Right lobe of liver (tissue), 4 donors: ENCODE measurements around the gene RPL36AL.
"Not testable (repeated sequence)": the region's sequence is repeated elsewhere in the genome, so short reads cannot be mapped to it uniquely, and the experiment has no call there.

Experiments used
- CTCF ChIP-seq, 4 donors: fragments of 200-600 bp in 3 of 4; fragments of 450-650 bp in 1 of 4; IDR thresholded peaks; one replicate each; pipeline versions ENCODE4 v1.5.1 to v1.8.0; 2016 to 2022; ENCODE audit warnings: antibody characterized with exemption in 4 of 4, mild to moderate bottlenecking in 2 of 4
- POLR2A ChIP-seq: fragments of 450-650 bp; IDR thresholded peaks from one replicate; pipeline ENCODE4 v1.6.1; 2017; ENCODE audit warnings: antibody characterized with exemption, mild to moderate bottlenecking
- donor health status: DM: no; HTN: no; CAD: no.
- donor health status: DM: no; HTN: no; CAD: no.
- donor health status: DM: no; HTN: yes; CAD: no.

DNA sequence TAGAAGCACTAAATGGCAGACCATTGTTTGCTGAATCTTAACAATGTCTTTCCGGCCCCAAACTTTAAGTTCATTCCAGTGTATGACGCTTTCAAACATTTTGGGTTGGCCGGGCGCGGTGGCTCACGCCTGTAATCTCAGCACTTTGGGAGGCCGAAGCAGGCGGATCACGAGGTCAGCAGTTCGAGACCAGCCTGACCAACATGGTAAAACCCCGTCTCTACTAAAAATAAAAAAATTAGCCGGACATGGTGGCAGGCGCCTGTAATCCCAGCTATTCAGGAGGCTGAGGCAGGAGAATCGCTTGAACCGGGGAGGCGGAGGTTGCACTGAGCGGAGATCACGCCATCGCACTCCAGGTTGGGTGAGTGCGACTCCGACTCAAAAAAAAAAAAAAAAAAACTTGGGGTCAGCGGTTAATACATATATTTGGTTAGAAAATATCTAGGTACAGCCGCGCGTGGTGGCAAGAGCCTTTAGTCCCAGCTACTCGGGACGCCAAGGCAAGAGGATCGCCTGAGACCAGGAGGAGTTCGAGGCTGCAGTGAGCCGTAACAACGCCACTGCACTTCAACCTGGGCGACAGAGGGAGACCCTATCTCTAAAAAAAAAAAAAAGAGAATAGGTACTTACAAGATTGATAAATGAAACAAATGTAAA lies 35.3 kb downstream of the RPL36AL start:
- not testable (repeated sequence) for TF ChIP-seq CTCF (IDR thresholded peaks at IDR 0.05); POLR2A
